ENCODE data around the gene HNRNPUL2.
A peak's percentile ranks its signal among the peaks of the same experiment; 100 is the strongest.

HNRNPUL2 gene

GRCh38 chr11:62725646-62726045 is 1.6 kb downstream of the HNRNPUL2 start:
- H3K9ac ChIP-seq, result peak overlapping the region; percentile 77
- peaks cover 16% of the 10 kb centered on the region; the same call in 1 of the 2 replicates for H4K20me1 ChIP-seq (ENCODE audit: insufficient read depth)
- no peaks in the 10 kb centered on the region for H3K27me3 ChIP-seq (ENCODE audit: insufficient read depth, low read depth)
- H3K4me3 ChIP-seq (IDR thresholded peaks at IDR 0.05; ENCODE audit: insufficient read depth, low read depth, low read length), result peak overlapping the region; percentile 47
- H3K79me2 ChIP-seq (ENCODE audit: insufficient read depth, low read depth), result peaks cover 82% of the 10 kb centered on the region
- peak overlapping the region; percentile 89 for H3K27ac ChIP-seq
- H3K36me3 ChIP-seq (ENCODE audit: insufficient read depth), result peaks cover 32% of the 10 kb centered on the region; the same call in 1 of the 2 replicates
- no peak for TF ChIP-seq CTCF (conservative IDR thresholded peaks at IDR 0.05; ENCODE audit: low read depth, low read length)
- peak overlapping the region; percentile 98 for H3K4me2 ChIP-seq
- peaks cover 34% of the 10 kb centered on the region for H3K4me1 ChIP-seq (ENCODE audit: low read depth, poor library complexity, severe bottlenecking)
- no peak overlapping the region for H2AFZ ChIP-seq (ENCODE audit: low read depth)

- H3K4me2 ChIP-seq, result peak overlapping the region; percentile 98
- TF ChIP-seq CTCF (conservative IDR thresholded peaks at IDR 0.05; ENCODE audit: low read depth, low read length), result no peak
- no peak overlapping the region; the same call in 1 of the 2 replicates for H3K27ac ChIP-seq
- H3K36me3 ChIP-seq (ENCODE audit: insufficient read depth), result peaks cover 40% of the 10 kb centered on the region; the same call in 1 of the 2 replicates
- H3K4me1 ChIP-seq (ENCODE audit: low read depth, poor library complexity, severe bottlenecking), result peaks cover 26% of the 10 kb centered on the region
- H2AFZ ChIP-seq (ENCODE audit: low read depth), result no peak overlapping the region
- H3K27me3 ChIP-seq (ENCODE audit: insufficient read depth, low read depth), result no peaks in the 10 kb centered on the region
- peaks cover 16% of the 10 kb centered on the region; the same call in 1 of the 2 replicates for H4K20me1 ChIP-seq (ENCODE audit: insufficient read depth)
- H3K79me2 ChIP-seq (ENCODE audit: insufficient read depth, low read depth), result peaks cover 84% of the 10 kb centered on the region
- no peak overlapping the region for H3K4me3 ChIP-seq (IDR thresholded peaks at IDR 0.05; ENCODE audit: insufficient read depth, low read depth, low read length)
- H3K9ac ChIP-seq, result peak overlapping the region; percentile 77; the same call in 1 of the 2 replicates
These were observed 3.1 kb downstream of the HNRNPUL2 start for GRCh38 chr11:62724171-62724570.

- Histone ChIP-seq H3K27ac (no peak overlapping the region; the same call in 1 of the 2 replicates), H3K9ac (no peak overlapping the region), H2AFZ (ENCODE audit: low read depth) (no peak overlapping the region), H3K4me2 (no peak overlapping the region; the same call in 1 of the 2 replicates), H4K20me1 (ENCODE audit: insufficient read depth) (peaks cover 16% of the 10 kb centered on the region; the same call in 1 of the 2 replicates), H3K79me2 (ENCODE audit: insufficient read depth, low read depth) (peaks cover 98% of the 10 kb centered on the region), H3K36me3 (ENCODE audit: insufficient read depth) (peaks cover 53% of the 10 kb centered on the region; the same call in 1 of the 2 replicates), H3K27me3 (ENCODE audit: insufficient read depth, low read depth) (no peaks in the 10 kb centered on the region), H3K4me3 (IDR thresholded peaks at IDR 0.05; ENCODE audit: insufficient read depth, low read depth, low read length) (no peak overlapping the region), H3K4me1 (ENCODE audit: low read depth, poor library complexity, severe bottlenecking) (peaks cover 46% of the 10 kb centered on the region)
- TF ChIP-seq CTCF (conservative IDR thresholded peaks at IDR 0.05; ENCODE audit: low read depth, low read length), result no peak; the same call in 1 of the 2 replicates
These were observed 5.3 kb downstream of the HNRNPUL2 start for GRCh38 chr11:62721994-62722393.

- no peak for TF ChIP-seq CTCF (conservative IDR thresholded peaks at IDR 0.05; ENCODE audit: low read depth, low read length)
- Histone ChIP-seq H3K4me3 (IDR thresholded peaks at IDR 0.05; ENCODE audit: insufficient read depth, low read depth, low read length) (no peak overlapping the region), H3K4me1 (ENCODE audit: low read depth, poor library complexity, severe bottlenecking) (peaks cover 66% of the 10 kb centered on the region), H3K36me3 (ENCODE audit: insufficient read depth) (peaks cover 61% of the 10 kb centered on the region; the same call in 1 of the 2 replicates), H3K4me2 (no peak overlapping the region), H3K79me2 (ENCODE audit: insufficient read depth, low read depth) (peaks cover 89% of the 10 kb centered on the region), H2AFZ (ENCODE audit: low read depth) (no peak overlapping the region), H3K27ac (no peak overlapping the region), H4K20me1 (ENCODE audit: insufficient read depth) (peaks cover 11% of the 10 kb centered on the region; the same call in 1 of the 2 replicates), H3K27me3 (ENCODE audit: insufficient read depth, low read depth) (no peaks in the 10 kb centered on the region), H3K9ac (no peak overlapping the region)
These were observed 7.8 kb downstream of the HNRNPUL2 start for GRCh38 chr11:62719302-62719978.

Data from KMS-11 (cell line).